Left forelimb (tissue), 1 donor: ENCODE results near the gene PPP1R13B.
"Not testable (repeated sequence)": the region's sequence is repeated elsewhere in the genome, so short reads cannot be mapped to it uniquely, and the experiment has no call there.

Experiments used
- DNase-seq: peaks from one replicate; pipeline ENCODE4 v3.0.0-alpha.2; 2018; ENCODE audit warnings: low spot score

The PPP1R13B gene

GRCh38 chr14:103832046-103832445, 15.3 kb downstream of the PPP1R13B start:
- no peak for DNase-seq

- no peak for DNase-seq
Observed at GRCh38 chr14:103830511-103831270, 16.7 kb downstream of the PPP1R13B start.

DNA sequence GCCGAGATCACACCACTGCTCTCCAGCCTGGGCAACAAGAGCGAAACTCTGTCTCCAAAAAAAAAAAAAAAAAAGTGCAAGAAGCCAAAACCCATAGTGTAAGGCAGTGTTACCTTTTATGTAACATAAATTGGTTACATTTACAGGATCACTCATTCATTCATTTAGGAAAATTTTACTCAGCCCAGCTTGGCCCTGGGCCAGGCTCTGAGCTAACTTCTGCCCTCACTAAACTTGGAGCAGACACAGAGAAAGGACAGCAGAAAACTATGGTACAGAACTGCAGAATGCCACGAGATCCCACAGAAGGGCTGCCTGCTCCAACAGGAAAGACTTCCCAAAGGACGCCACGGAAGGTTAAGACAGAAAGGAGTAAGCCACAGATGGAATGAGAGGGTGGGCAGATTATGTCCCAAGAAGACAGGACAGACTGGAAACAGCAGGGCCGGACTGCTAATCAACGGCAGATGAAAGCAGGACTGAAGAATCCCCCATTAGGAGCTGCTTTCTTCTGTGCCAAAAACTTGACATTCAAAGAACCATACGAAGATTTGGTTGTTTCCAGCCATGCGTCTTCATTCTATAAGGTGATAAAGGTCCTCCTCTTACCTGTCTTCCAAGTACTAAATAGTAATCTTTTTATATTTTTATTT, 18.9 kb downstream of the PPP1R13B start:
- DNase-seq: no peak

GRCh38 chr14:103825101-103825500, 22.3 kb downstream of the PPP1R13B start:
- DNase-seq: no peak

DNA sequence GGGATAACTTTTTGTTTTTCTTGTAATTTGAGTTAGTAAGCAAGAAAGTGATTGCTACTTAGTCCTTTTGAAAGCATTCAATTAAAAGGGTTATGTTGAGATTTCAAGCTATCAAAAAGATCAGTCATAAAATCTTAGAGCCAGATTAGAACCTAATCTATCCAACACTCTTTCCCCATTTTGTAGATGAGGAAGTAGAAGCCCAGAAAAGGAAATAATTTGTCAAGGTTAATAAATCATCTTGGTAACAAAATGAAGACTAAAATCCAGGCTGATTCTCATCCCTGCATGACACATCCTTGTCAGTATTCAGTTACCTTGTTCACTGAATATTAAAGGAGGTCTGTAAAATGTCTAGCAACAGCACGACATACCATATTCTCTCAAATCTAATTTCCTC, 26.5 kb downstream of the PPP1R13B start:
- DNase-seq: no peak

DNA sequence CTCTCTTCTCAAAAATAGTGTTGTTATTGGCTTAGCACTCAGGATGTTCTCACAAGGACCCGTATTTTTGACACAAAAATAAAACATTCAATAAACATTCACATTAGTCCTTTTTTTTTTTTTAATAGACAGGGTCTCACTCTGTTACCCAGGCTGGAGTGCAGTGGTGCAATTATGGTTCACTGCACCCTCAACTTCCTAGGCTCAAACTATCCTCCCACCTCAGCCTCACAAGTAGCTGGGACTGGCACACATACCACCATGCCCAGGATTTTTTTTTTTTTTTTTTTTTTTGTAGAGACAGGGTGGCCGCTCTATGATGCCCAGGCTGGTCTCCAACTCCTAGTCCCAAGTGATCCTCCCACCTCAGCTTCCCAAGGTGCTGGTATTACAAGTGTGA, 27.0 kb downstream of the PPP1R13B start:
- no peak for DNase-seq

DNA sequence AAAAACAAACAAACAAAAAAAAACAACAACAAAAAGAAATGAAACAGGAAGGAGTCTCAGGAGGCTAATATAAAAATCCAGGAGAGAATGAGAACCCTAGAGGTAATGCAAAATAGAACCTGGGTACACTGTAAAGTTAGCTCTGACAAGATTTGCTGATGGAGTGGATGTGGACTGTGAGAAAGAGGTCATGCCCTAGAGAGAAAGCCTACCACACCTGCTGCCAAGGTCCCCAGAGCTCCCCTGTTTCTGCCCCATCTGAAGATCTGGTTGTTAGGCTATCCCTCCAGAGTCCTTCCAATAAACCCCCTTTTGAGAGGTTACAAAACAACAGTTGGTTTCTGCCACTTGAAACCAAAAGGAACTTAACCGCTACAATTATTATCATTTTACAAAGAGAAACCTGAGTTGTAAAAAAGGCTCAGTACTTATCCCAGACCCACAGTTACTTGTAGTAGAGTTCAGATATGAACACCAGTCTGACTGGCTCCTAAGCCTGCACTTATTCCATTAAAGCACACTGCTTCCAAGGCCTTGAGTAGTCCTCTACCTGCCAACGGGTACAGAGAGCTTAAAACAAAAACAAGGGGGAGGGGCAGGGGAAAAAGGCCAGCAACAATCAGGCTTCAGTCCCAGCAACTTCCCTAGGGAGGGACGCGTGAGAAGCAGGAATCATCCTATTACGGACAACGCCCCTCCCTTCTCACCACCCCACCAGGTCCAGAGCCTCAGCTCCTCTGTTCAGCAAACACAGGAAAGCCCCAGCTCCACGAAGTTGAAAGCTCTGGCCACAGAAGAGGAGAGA, 27.7 kb downstream of the PPP1R13B start:
- DNase-seq: peak; percentile 66

- DNase-seq: no peak
Observed at GRCh38 chr14:103818870-103819269, 28.5 kb downstream of the PPP1R13B start.

GRCh38 chr14:103818422-103818821, 29.0 kb downstream of the PPP1R13B start:
- no peak for DNase-seq

DNA sequence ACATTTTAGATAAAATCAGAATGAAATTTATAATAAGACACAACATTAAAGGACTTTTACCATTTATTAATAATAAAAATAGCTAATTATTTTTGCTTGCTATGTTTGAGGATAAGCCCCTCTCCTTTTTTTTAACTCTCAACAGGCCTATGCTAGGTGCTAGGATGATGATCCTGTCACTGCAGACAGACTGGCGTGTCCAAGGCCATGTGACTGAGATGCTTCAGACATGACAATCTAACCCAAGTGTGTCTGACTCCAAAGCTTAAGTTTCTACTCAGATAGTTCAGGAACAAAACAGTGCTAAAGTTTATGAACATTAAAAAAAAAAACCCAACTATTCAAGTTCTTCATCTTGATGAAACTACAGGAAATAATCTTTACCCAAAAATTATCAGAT, 29.8 kb downstream of the PPP1R13B start:
- no peak for DNase-seq

GRCh38 chr14:103816991-103817390, 30.4 kb downstream of the PPP1R13B start:
- no peak for DNase-seq

- no peak for DNase-seq
Observed at GRCh38 chr14:103815253-103815652, 32.1 kb downstream of the PPP1R13B start.

- DNase-seq: no peak
Observed at GRCh38 chr14:103811189-103811588, 36.2 kb downstream of the PPP1R13B start.

- DNase-seq: peak; percentile 66
Observed at GRCh38 chr14:103808403-103809001, 38.9 kb downstream of the PPP1R13B start.

DNA sequence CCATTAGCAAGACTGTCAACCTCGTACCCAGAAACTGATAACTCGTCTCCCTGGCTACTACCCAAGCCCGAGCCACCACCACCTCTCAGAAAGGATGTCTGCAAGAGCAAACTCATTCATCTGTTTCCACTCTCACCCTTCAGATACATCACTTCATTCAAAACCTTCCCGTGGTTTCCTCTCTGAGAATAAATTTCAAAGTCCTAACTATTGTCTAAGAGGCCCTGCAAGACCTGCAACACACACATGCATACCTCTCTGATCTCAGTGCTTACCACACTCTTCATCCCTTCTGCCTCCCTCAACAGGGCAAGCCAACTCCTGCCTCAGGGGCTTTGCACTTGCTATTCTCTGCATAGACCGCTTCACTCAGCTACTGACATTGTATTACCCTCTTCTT, 40.6 kb downstream of the PPP1R13B start:
- no peak for DNase-seq

DNA sequence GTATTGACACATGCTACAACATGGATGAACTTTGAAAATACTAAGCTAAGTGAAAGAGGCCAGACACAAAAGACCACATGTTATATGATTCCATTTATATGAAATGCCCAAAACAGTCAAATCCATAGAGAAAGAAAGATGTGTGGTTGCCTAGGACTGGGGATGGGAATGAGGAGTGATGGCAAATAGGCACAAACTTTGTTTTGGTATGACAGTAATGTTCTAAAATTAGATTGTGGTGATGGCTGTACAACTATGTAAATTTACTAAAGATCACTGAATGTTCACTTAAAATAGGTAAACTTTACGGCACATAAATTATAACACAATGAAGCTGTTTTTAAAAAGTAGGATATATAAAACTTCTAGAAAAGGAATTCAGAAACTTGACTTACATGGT, 41.7 kb downstream of the PPP1R13B start:
- no peak for DNase-seq

- DNase-seq: no peak
Observed at GRCh38 chr14:103803661-103804060, 43.7 kb downstream of the PPP1R13B start.

DNA sequence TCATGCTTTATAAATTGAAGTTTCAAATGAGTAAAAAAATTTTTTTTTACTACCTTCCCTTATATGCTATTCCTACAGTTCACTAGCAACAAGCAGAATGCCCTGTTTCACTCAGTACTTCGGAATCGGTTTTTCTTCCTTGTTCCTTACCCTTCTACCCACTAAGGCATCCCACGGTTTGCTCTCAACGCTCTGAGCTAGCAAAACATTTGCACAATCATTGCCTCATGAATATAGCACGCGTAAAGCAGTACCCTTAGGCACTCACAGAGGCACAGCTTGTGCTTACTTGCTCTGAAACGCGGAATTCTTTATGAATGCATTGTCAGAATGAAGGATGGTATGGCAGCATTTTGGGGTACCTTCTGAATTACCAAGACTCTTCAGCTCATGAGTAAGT, 45.0 kb downstream of the PPP1R13B start:
- DNase-seq: no peak

DNA sequence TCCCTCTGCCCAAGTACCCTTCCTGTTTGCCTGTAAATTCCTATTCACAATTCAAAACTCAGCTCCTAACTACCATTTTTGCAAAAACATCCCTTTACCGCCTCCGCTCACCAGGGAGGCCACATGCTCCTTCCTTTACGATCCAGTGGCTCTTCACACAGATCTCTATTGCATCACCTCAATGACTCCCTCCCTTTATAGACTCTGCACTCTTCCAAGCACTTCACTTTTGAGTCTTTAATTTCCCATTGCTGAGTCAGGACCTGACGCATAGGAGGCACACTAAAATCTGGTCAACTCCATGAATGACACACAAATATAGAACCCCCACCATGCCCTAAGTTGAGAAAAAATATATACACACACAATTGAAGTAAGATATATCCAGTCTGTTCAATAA, 45.9 kb downstream of the PPP1R13B start:
- no peak for DNase-seq

GRCh38 chr14:103793192-103793591, 54.2 kb downstream of the PPP1R13B start:
- not testable (repeated sequence) for DNase-seq

DNA sequence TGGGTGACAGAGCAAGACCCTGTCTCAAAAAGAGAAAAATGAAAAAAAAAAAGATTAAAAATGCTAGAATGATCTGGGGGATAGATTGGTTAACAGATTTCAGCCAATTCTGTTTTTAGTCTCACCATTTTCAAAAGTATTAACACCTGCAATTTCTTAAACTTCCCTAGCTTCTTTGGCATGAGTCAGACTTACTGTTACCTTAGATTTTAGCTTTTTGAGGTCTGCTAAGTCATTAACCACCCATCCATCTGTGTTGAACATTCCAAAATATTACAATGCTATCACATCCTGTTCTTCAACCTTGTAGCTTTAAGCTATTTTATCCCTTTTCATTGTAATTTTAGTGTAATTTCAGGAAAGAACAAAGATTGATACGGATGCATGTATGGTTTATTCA, 59.3 kb downstream of the PPP1R13B start:
- no peak for DNase-seq

- no peak for DNase-seq
Observed at GRCh38 chr14:103782376-103782775, 65.0 kb downstream of the PPP1R13B start.
